WTC11 (cell line): ENCODE measurements around the gene ATP2B2.

Source experiments
- ESRRA ChIP-seq: sonication (generic); formaldehyde crosslinking; IDR thresholded peaks from 2 replicates; pipeline ENCODE4 v1.8.1; 2022; ENCODE audit warnings: mild to moderate bottlenecking, missing genetic modification reagents, borderline replicate concordance
- ETV6 ChIP-seq: sonication (generic); formaldehyde crosslinking; IDR thresholded peaks from 2 replicates; pipeline ENCODE4 v1.8.1; 2022; ENCODE audit warnings: mild to moderate bottlenecking, missing genetic modification reagents
- JUN ChIP-seq: sonication (generic); formaldehyde crosslinking; IDR thresholded peaks from 2 replicates; pipeline ENCODE4 v1.8.0; 2023; ENCODE audit warnings: mild to moderate bottlenecking, missing genetic modification reagents
- NR3C1 ChIP-seq: sonication (generic); formaldehyde crosslinking; conservative IDR thresholded peaks from 2 replicates; pipeline ENCODE4 v1.8.1; 2023; ENCODE audit warnings: low read depth, mild to moderate bottlenecking, missing genetic modification reagents
- SP1 ChIP-seq: sonication (generic); formaldehyde crosslinking; conservative IDR thresholded peaks from 2 replicates; pipeline ENCODE4 v1.8.1; 2022; ENCODE audit warnings: missing genetic modification reagents
- TP53 ChIP-seq: sonication (generic); formaldehyde crosslinking; IDR thresholded peaks from 2 replicates; pipeline ENCODE4 v1.8.1; 2023; ENCODE audit warnings: mild to moderate bottlenecking, missing genetic modification reagents
- ZNF138 ChIP-seq: sonication (generic); formaldehyde crosslinking; conservative IDR thresholded peaks from 2 replicates; pipeline ENCODE4 v1.8.1; 2022; ENCODE audit warnings: mild to moderate bottlenecking, moderate library complexity, missing genetic modification reagents
- ZNF423 ChIP-seq: fragments of 250-450 bp; sonication (Bioruptor Pico); IDR thresholded peaks from 2 replicates; pipeline ENCODE4 v2.1.2; 2022; ENCODE audit warnings: mild to moderate bottlenecking, moderate library complexity
- TF ChIP-seq, protein P1 (sequence below): fragments of 200-600 bp; IDR thresholded peaks from 2 replicates; pipeline ENCODE4 v1.8.0; 2022; ENCODE audit warnings: antibody characterized with exemption
- TF ChIP-seq, protein P2 (sequence below): sonication (generic); formaldehyde crosslinking; IDR thresholded peaks from 2 replicates; pipeline ENCODE4 v1.8.0; 2023; ENCODE audit warnings: missing genetic modification reagents, mild to moderate bottlenecking, borderline replicate concordance
- TF ChIP-seq, protein P3 (sequence below): sonication (generic); formaldehyde crosslinking; IDR thresholded peaks from 2 replicates; pipeline ENCODE4 v1.8.0; 2022; ENCODE audit warnings: mild to moderate bottlenecking, missing genetic modification reagents
- TF ChIP-seq, protein P4 (sequence below): sonication (generic); formaldehyde crosslinking; IDR thresholded peaks from 2 replicates; pipeline ENCODE4 v1.8.1; 2023; ENCODE audit warnings: mild to moderate bottlenecking, moderate library complexity, missing genetic modification reagents
- TF ChIP-seq, protein P5 (sequence below): sonication (generic); formaldehyde crosslinking; IDR thresholded peaks from 2 replicates; pipeline ENCODE4 v1.8.0; 2022; ENCODE audit warnings: missing genetic modification reagents

DNA sequence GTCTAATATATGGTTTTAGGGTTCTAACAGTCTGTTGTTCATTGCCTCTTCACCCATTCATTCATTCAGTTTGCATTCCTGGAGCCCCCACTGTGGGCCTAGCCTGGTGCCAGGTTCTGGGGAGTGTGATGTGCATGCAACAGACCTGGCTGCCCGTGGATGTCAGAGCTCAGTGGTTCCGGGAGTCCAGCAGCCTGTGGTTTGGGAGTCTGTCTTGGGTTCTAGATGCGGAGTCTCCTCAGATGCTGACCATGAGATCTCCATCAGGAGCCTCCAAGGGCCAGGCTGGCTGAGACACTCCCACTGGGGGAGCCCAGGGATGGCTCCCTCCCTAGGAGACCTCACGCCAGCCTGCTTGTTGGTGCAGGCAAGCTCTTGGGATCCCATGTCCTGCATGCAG, 92.3 kb downstream of the ATP2B2 start:
- TF ChIP-seq, protein P1, sequence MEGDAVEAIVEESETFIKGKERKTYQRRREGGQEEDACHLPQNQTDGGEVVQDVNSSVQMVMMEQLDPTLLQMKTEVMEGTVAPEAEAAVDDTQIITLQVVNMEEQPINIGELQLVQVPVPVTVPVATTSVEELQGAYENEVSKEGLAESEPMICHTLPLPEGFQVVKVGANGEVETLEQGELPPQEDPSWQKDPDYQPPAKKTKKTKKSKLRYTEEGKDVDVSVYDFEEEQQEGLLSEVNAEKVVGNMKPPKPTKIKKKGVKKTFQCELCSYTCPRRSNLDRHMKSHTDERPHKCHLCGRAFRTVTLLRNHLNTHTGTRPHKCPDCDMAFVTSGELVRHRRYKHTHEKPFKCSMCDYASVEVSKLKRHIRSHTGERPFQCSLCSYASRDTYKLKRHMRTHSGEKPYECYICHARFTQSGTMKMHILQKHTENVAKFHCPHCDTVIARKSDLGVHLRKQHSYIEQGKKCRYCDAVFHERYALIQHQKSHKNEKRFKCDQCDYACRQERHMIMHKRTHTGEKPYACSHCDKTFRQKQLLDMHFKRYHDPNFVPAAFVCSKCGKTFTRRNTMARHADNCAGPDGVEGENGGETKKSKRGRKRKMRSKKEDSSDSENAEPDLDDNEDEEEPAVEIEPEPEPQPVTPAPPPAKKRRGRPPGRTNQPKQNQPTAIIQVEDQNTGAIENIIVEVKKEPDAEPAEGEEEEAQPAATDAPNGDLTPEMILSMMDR: no peak
- TF ChIP-seq TP53 (CRISPR knock-in tag) (no peak), ZNF138 (CRISPR knock-in tag) (no peak), NR3C1 (CRISPR knock-in tag) (no peak), SP1 (CRISPR knock-in tag) (no peak), ETV6 (CRISPR knock-in tag) (no peak), JUN (CRISPR knock-in tag) (no peak), ZNF423 (CRISPR knock-in tag) (no peak), ESRRA (no peak)
- TF ChIP-seq, protein P2, sequence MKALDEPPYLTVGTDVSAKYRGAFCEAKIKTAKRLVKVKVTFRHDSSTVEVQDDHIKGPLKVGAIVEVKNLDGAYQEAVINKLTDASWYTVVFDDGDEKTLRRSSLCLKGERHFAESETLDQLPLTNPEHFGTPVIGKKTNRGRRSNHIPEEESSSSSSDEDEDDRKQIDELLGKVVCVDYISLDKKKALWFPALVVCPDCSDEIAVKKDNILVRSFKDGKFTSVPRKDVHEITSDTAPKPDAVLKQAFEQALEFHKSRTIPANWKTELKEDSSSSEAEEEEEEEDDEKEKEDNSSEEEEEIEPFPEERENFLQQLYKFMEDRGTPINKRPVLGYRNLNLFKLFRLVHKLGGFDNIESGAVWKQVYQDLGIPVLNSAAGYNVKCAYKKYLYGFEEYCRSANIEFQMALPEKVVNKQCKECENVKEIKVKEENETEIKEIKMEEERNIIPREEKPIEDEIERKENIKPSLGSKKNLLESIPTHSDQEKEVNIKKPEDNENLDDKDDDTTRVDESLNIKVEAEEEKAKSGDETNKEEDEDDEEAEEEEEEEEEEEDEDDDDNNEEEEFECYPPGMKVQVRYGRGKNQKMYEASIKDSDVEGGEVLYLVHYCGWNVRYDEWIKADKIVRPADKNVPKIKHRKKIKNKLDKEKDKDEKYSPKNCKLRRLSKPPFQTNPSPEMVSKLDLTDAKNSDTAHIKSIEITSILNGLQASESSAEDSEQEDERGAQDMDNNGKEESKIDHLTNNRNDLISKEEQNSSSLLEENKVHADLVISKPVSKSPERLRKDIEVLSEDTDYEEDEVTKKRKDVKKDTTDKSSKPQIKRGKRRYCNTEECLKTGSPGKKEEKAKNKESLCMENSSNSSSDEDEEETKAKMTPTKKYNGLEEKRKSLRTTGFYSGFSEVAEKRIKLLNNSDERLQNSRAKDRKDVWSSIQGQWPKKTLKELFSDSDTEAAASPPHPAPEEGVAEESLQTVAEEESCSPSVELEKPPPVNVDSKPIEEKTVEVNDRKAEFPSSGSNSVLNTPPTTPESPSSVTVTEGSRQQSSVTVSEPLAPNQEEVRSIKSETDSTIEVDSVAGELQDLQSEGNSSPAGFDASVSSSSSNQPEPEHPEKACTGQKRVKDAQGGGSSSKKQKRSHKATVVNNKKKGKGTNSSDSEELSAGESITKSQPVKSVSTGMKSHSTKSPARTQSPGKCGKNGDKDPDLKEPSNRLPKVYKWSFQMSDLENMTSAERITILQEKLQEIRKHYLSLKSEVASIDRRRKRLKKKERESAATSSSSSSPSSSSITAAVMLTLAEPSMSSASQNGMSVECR: no peak
- TF ChIP-seq, protein P3, sequence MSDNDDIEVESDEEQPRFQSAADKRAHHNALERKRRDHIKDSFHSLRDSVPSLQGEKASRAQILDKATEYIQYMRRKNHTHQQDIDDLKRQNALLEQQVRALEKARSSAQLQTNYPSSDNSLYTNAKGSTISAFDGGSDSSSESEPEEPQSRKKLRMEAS (CRISPR knock-in tag): no peak
- TF ChIP-seq, protein P4, sequence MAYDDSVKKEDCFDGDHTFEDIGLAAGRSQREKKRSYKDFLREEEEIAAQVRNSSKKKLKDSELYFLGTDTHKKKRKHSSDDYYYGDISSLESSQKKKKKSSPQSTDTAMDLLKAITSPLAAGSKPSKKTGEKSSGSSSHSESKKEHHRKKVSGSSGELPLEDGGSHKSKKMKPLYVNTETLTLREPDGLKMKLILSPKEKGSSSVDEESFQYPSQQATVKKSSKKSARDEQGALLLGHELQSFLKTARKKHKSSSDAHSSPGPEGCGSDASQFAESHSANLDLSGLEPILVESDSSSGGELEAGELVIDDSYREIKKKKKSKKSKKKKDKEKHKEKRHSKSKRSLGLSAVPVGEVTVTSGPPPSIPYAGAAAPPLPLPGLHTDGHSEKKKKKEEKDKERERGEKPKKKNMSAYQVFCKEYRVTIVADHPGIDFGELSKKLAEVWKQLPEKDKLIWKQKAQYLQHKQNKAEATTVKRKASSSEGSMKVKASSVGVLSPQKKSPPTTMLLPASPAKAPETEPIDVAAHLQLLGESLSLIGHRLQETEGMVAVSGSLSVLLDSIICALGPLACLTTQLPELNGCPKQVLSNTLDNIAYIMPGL (CRISPR knock-in tag): no peak
- TF ChIP-seq, protein P5, sequence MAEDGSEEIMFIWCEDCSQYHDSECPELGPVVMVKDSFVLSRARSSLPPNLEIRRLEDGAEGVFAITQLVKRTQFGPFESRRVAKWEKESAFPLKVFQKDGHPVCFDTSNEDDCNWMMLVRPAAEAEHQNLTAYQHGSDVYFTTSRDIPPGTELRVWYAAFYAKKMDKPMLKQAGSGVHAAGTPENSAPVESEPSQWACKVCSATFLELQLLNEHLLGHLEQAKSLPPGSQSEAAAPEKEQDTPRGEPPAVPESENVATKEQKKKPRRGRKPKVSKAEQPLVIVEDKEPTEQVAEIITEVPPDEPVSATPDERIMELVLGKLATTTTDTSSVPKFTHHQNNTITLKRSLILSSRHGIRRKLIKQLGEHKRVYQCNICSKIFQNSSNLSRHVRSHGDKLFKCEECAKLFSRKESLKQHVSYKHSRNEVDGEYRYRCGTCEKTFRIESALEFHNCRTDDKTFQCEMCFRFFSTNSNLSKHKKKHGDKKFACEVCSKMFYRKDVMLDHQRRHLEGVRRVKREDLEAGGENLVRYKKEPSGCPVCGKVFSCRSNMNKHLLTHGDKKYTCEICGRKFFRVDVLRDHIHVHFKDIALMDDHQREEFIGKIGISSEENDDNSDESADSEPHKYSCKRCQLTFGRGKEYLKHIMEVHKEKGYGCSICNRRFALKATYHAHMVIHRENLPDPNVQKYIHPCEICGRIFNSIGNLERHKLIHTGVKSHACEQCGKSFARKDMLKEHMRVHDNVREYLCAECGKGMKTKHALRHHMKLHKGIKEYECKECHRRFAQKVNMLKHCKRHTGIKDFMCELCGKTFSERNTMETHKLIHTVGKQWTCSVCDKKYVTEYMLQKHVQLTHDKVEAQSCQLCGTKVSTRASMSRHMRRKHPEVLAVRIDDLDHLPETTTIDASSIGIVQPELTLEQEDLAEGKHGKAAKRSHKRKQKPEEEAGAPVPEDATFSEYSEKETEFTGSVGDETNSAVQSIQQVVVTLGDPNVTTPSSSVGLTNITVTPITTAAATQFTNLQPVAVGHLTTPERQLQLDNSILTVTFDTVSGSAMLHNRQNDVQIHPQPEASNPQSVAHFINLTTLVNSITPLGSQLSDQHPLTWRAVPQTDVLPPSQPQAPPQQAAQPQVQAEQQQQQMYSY: no peak
